Lower leg skin (tissue), 3 donors: ENCODE measurements around the gene SPATA31C2.

Experiments
- POLR2A ChIP-seq, 2 donors: fragments of 450-650 bp; IDR thresholded peaks; one replicate each; pipeline ENCODE4 v1.6.1; 2016 to 2017; ENCODE audit warnings: antibody characterized with exemption in 2 of 2, mild to moderate bottlenecking in 1 of 2, moderate library complexity in 1 of 2
- TF ChIP-seq, protein P1 (sequence below), 3 donors: fragments of 450-650 bp; IDR thresholded peaks; one replicate each; pipeline ENCODE4 v1.5.1; 2016; ENCODE audit warnings: antibody characterized with exemption in 3 of 3, mild to moderate bottlenecking in 3 of 3, moderate library complexity in 2 of 3

DNA sequence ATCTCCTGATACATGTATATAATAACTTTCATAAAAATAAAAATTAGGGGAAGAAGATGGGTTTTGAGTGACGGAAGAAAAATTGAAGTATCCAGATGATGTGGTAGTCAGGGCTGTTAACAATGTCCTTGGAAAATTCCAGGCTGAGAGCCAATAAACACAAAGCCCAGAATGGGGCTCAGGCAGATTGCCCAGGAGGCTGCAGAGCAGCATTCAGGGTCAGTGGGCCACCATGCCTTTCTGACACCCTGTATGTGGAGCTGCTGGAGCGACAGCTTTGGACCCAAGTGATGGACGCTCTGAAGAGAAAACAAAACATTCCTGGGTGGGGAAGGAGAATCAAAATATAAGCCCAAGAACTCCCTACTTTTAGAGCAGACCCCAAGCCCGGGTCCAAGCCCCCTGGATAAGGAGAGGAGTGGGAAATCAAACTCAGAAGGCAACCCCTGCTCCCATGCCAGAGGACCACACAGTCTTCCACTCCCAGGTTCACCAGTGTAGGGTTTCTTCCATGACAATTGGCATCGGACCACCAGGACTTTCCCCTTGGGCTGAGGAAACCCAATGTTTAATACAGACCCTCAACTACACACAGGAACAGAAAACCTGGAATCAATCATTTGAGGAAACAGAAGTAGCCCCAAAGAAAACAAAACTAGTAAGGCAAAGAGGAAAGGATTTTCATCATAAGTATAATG lies 45.7 kb upstream of the SPATA31C2 start:
- TF ChIP-seq, protein P1, sequence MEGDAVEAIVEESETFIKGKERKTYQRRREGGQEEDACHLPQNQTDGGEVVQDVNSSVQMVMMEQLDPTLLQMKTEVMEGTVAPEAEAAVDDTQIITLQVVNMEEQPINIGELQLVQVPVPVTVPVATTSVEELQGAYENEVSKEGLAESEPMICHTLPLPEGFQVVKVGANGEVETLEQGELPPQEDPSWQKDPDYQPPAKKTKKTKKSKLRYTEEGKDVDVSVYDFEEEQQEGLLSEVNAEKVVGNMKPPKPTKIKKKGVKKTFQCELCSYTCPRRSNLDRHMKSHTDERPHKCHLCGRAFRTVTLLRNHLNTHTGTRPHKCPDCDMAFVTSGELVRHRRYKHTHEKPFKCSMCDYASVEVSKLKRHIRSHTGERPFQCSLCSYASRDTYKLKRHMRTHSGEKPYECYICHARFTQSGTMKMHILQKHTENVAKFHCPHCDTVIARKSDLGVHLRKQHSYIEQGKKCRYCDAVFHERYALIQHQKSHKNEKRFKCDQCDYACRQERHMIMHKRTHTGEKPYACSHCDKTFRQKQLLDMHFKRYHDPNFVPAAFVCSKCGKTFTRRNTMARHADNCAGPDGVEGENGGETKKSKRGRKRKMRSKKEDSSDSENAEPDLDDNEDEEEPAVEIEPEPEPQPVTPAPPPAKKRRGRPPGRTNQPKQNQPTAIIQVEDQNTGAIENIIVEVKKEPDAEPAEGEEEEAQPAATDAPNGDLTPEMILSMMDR (IDR thresholded peaks at IDR 0.05): no peak
- TF ChIP-seq POLR2A (IDR thresholded peaks at IDR 0.05): no peak
